ENCODE results near the gene SCRN2.

DNA sequence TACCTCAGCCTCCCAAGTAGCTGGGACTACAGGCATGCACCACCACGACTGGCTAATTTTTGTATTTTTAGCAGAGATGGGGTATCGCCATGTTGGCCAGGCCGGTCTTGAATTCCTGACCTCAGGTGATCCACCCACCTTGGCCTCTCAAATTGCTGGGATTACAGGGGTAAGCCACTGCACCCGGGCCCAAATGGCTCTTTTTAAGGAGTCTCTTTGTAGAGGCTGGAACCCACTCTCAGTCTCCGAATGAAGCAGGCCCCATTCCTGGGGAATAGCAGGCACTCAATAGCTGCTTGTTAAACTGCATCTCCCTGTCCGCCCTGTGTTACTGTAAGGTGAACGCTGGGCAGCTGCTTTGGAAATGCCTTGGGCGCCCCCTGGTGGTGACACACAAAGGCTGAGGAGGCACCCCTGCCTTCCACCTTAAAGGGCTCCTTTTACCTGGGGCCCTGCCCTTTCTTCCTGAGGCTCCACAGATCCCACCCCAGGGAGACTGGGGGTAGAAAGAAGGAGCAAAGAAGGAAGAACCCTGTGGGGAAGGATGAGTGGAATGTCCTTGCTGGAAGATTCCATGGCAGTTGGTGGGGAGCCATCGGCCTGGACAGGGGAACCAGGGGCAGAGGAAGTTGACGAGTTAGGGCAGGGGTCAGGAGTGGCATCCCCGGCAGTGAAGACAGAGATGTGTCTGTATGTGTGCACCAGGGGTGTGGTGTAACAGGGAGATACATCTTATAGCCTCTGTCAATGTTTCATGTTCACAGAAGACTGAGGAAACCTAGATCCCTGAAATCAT lies 48.9 kb upstream of the SCRN2 start:
- peak; percentile 85 to 89 for TF ChIP-seq CTCF (IDR thresholded peaks at IDR 0.05; ENCODE audit: extremely low read depth in 1 of 2, insufficient read depth in 1 of 2, low read depth in 1 of 2, low read length in 2 of 2)
- no peak for TF ChIP-seq MAX (IDR thresholded peaks at IDR 0.05; ENCODE audit: insufficient read depth, insufficient read length)
- TF ChIP-seq POLR2A (IDR thresholded peaks at IDR 0.05; ENCODE audit: low read depth, low read length), result no peak
- TF ChIP-seq JUN (IDR thresholded peaks at IDR 0.05; ENCODE audit: borderline replicate concordance, insufficient read depth, insufficient read length, low read depth), result no peak
- no peak for TF ChIP-seq POLR2AphosphoS5 (IDR thresholded peaks at IDR 0.05; ENCODE audit: insufficient read depth, low read depth, low read length)
- TF ChIP-seq FOS (IDR thresholded peaks at IDR 0.05; ENCODE audit: borderline replicate concordance, insufficient read depth, low read length), result no peak

Measured in endothelial cell of umbilical vein (primary cell).